ENCODE measurements around the gene ZNF165.

ZNF165 gene

DNA sequence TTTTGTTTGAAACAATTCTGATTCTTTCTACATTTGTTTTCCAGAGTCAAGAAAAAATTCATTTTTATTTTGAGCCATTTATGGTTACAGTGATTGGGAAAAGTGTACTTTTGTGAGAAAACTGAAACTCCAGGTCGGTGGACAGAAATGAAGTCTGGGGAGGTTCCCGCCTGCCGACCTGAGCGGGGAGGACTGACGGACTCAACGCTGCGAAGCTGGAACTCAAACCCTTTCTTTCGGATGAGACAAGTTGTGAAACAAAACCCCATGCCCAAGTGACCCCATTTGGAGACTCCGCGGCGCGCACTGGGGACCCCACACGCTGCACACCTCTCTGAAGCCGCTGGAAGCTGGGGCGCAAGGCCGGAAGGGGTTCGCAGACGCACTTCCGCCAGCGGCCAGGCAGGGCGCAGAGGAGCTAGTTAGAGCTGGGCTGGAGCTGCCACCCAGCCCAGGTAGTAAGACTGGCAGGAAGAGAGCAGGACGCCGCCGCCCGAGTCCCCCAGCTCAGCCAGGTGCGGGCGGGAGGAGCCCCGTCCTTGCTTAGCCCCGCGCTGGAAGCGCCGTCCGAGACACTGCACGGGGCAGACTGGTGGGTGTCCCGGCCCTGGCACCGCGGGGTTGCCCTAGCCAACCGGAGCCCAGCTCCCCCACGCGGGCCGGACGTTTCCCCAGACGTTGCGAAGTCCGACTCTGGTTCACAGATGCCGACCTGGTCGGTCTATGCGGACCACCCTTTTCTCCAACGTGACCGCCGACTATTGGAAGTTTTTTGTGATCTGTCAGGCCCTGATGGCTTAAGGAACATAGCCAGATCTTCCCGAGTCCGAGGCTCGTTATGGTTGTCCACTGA lies 24.2 kb downstream of the ZNF165 start:
- peak overlapping the region; percentile 85 for H3K4me3 ChIP-seq (ENCODE audit: low read depth, low read length)
- DNase-seq (ENCODE audit: low read depth): peak; percentile 82
- TF ChIP-seq, protein P1, sequence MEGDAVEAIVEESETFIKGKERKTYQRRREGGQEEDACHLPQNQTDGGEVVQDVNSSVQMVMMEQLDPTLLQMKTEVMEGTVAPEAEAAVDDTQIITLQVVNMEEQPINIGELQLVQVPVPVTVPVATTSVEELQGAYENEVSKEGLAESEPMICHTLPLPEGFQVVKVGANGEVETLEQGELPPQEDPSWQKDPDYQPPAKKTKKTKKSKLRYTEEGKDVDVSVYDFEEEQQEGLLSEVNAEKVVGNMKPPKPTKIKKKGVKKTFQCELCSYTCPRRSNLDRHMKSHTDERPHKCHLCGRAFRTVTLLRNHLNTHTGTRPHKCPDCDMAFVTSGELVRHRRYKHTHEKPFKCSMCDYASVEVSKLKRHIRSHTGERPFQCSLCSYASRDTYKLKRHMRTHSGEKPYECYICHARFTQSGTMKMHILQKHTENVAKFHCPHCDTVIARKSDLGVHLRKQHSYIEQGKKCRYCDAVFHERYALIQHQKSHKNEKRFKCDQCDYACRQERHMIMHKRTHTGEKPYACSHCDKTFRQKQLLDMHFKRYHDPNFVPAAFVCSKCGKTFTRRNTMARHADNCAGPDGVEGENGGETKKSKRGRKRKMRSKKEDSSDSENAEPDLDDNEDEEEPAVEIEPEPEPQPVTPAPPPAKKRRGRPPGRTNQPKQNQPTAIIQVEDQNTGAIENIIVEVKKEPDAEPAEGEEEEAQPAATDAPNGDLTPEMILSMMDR (conservative IDR thresholded peaks at IDR 0.05; ENCODE audit: low read depth, low read length): peak; percentile 72

DNA sequence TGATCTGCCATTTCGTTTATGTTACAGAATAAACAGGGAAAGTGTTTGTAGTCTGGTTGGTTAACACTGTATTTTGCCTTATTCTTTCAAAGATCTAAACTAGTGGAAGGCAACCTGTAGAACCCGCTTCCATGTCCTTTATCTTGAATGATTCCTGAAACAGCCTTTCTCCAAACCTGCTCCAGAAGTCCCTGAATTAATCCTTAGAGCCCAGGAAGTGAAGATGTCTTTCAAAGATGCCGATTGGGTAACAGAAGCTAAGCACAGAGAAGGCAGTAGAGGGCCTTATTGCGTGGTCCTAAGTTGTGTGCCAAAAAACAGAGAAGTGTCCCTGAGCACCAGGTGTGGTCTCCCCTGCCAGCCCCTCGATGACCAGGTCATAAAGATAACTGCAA lies 24.9 kb downstream of the ZNF165 start:
- TF ChIP-seq, protein P1 (conservative IDR thresholded peaks at IDR 0.05; ENCODE audit: low read depth, low read length): peak; percentile 11
- peak overlapping the region; percentile 85 for H3K4me3 ChIP-seq (ENCODE audit: low read depth, low read length)
- peak; percentile 37 for DNase-seq (ENCODE audit: low read depth)

DNA sequence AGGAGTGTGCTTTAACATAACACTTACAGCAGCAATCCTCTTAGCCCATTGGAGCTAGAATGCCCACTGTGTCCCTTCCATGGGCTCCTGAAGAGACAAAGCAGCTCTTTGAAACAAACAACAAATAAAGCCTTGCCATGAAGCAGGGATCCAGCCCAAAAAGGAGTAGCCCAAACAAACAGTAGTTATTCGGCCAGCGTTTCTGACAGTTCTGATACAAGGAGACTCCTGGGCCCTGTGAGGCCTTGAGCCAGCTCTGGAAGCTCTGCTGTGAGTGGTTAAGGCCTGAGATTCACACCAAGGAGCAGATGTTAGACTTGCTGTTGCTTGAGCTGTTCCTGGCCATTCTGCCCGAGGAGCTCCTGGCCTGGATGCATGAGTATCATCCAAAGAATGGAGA lies 27.1 kb downstream of the ZNF165 start:
- no peak for DNase-seq (ENCODE audit: low read depth)
- no peak overlapping the region for H3K4me3 ChIP-seq (ENCODE audit: low read depth, low read length)
- TF ChIP-seq, protein P1 (conservative IDR thresholded peaks at IDR 0.05; ENCODE audit: low read depth, low read length): no peak

DNA sequence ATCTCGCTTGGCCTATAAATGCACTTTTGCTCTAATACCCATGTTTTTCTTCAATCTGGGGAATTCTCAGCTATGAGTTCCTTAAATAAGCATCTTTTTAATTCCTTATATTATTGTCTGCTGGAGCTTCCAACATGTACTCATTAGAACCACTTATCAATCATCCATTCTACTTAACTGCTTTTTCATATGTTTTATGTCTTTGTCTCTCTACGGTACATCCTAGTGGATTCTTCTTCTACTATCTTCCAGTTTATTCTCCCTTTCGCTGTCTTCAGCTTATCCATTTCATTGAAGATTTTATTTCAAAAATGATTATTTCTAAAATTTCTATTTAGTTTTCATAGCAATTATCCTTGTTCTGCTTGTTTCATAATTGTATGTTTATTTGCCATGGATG lies 31.6 kb downstream of the ZNF165 start:
- TF ChIP-seq, protein P1 (conservative IDR thresholded peaks at IDR 0.05; ENCODE audit: low read depth, low read length): no peak
- DNase-seq (ENCODE audit: low read depth): no peak
- no peak overlapping the region for H3K4me3 ChIP-seq (ENCODE audit: low read depth, low read length)

DNA sequence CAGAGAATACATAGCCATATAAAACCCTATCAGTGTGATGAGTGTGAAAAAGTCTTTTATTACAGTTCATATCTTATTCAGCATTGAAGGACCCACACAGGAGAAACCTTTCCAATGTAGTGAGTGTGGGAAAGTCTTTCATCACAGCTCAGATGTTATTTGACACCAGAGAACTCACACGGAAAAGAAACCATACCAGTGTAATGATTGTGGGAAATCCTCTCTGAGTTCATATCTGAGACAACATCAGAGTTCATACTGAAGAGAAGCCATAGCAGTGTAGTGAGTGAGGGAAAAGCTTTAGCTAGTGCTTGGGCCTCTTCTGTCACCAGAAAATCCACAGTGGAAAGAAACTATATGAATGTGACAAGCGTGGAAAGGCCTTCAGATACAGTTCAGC lies 35.4 kb downstream of the ZNF165 start:
- H3K4me3 ChIP-seq (ENCODE audit: low read depth, low read length): no peak overlapping the region
- TF ChIP-seq, protein P1 (conservative IDR thresholded peaks at IDR 0.05; ENCODE audit: low read depth, low read length): no peak
- DNase-seq (ENCODE audit: low read depth): no peak

DNA sequence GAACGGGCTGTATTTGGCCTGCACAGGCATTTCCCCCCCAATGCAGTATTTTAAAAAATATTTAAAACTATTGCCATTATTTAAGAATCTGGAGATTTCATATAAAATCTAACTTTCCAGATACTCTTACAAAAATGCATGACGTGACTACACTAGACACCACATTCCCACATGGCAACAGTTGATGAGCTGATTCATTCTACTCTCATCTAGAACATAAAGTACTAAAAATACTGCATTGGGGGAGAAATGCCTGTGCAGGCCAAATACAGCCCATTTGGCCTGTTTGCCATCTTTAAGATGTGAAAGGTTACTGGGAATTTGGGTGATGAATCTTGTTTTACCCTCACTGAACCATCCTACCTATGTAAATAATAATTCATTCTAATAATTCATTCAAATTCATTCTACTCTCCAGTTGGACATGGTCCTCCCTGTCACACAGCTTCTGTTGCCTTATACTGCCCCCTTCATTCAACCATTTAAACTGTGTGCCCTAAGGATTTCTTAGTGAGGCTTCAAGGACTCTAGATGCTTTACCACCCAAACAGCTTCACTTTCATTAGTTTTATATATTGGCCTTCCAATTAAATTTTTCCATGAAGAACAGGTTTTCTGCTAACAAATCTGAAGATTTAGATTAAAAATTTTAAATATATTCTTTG lies 37.1 kb downstream of the ZNF165 start:
- DNase-seq (ENCODE audit: low read depth): no peak
- no peak overlapping the region for H3K4me3 ChIP-seq (ENCODE audit: low read depth, low read length)
- TF ChIP-seq, protein P1 (conservative IDR thresholded peaks at IDR 0.05; ENCODE audit: low read depth, low read length): no peak
